Astrocyte of the spinal cord (primary cell): ENCODE data around the gene OSM.

Experiments used
- DNase-seq: peaks from one replicate; pipeline ENCODE4 v3.0.0; 2011; ENCODE audit warnings: low read depth, low spot score
- H3K4me3 ChIP-seq: 2 replicates; pipeline ENCODE4 v1.5.1; 2011; ENCODE audit warnings: low read depth, mild to moderate bottlenecking, low read length, moderate library complexity
- in situ Hi-C: cut with HindIII; loops from 2 replicates; pipeline ENCODE4 v1.10.0; 2017; ENCODE audit warnings: low sequenced_read_pairs
- TF ChIP-seq, protein P1 (sequence below): IDR thresholded peaks from 2 replicates; pipeline ENCODE4 v1.5.1; 2012; ENCODE audit warnings: low read depth, mild to moderate bottlenecking, low read length, inconsistent platforms

OSM gene

DNA sequence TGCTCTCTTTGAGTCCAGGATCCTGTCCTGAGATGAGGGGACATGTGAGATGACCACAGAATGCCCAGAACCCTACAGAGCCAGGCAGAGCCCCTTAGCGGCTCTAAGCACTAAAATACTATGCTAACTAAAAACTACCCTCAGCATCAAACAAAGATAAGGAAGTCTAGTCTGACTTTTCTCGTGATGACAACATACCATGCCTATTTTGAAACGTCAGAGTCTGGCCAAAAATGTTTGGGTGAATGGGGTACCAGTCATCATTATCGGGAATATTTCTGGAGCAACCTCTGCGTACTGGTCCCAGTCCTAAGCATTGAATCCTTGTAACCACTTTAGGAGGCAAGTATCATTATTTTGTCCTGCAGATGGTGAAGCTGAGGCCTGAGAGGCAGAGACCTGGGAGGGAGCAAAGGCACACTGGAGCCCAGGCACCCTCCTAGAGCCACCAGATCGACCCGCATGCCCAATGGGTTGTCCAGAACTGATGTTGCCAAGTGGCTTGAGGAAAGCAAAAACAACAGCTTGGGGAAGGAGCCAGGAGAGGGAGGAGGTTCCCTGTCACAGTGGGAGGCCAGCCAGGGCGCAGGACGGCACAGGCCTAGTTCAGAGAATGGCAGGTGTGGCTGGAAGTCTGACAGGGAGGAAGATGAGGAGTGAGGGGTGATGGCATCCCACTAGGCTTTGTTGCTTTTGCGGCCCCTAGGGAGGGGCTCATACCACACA lies 7.2 kb upstream of the OSM start:
- TF ChIP-seq, protein P1, sequence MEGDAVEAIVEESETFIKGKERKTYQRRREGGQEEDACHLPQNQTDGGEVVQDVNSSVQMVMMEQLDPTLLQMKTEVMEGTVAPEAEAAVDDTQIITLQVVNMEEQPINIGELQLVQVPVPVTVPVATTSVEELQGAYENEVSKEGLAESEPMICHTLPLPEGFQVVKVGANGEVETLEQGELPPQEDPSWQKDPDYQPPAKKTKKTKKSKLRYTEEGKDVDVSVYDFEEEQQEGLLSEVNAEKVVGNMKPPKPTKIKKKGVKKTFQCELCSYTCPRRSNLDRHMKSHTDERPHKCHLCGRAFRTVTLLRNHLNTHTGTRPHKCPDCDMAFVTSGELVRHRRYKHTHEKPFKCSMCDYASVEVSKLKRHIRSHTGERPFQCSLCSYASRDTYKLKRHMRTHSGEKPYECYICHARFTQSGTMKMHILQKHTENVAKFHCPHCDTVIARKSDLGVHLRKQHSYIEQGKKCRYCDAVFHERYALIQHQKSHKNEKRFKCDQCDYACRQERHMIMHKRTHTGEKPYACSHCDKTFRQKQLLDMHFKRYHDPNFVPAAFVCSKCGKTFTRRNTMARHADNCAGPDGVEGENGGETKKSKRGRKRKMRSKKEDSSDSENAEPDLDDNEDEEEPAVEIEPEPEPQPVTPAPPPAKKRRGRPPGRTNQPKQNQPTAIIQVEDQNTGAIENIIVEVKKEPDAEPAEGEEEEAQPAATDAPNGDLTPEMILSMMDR = no peak
- no peak overlapping the region for H3K4me3 ChIP-seq
- no peak for DNase-seq
- in situ Hi-C loops = no loop called here

DNA sequence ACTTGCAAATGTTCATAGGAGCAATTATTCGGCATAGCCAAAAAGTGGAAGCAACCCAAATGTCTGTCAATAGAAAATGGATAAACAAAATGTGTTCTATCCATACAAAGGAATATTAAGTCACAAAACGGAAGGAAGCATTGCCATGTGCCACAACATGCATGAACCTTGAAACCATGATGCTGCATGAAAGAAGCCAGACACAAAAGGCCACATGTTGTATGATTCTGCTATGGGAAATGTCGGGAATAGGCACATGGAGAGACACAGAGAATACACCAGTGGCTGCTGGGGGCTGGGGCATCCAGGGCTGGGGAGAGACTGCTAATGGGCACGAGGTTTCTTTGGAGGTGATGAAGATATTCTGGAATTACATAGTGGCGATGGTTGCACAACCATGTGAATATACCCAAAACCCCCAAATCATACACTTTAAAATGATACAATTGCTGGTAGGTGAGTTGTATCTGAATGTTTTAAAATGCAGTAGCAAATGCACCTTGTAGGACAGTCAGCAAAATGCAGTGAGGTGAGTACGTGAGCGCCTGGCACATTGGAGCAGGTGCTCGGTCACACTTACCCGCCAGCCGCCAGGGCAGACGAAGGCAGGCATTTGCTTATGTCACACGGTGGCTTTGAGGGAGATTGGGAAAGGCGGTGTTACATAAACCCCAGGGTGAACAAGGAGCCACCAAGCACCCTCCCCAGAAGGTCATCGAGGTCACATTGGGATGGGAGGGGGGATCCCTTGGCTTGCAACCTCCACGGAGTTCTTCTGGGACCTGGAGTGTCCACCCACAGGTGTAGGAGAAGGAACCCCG lies 6.3 kb upstream of the OSM start:
- TF ChIP-seq, protein P1 = no peak
- H3K4me3 ChIP-seq = no peak overlapping the region
- in situ Hi-C loops = no loop called here
- DNase-seq = no peak

DNA sequence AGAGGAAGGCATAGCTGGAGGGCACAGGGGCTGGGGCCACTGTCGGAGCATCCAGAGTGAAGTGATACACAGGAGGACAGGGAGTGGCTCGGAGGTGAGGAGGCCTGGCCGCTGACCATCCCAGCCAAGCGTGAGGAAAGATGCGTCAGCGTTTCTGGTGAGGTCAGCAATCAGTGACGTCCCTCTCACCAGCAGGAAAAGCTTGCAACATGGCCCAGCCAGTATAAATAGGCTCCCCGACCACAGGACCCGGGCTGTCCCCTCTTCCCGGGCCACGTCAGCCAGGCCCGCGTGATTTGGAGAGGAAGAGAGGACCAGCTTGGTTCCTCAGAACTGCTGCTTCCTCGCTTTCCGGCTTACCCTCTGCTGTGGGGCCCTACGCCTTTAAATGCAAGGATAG lies 4.2 kb upstream of the OSM start:
- peak; percentile 60 for DNase-seq
- in situ Hi-C loops = no loop called here
- TF ChIP-seq, protein P1 = no peak
- H3K4me3 ChIP-seq = no peak overlapping the region

DNA sequence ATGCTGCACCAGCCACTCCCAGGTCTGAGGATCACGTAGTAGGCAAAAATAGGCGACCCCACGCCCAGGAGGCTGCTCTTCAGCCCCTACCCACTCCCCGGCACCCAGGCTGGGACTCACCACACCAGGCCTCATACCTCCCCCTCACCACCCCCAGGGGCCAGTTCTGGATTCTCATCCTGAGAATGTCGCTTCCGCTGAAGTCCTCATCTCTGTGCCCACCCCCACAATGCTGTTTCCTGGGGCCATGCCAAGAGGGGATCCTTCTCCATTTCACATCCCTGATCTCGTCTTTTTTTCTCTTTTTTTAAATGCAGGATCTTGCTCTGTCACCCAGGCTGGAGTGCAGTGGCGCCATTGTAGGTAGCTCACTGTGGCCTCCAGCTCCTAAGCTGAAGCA lies 1.7 kb upstream of the OSM start:
- in situ Hi-C loops = no loop called here
- H3K4me3 ChIP-seq = no peak overlapping the region
- TF ChIP-seq, protein P1 = no peak
- no peak for DNase-seq

DNA sequence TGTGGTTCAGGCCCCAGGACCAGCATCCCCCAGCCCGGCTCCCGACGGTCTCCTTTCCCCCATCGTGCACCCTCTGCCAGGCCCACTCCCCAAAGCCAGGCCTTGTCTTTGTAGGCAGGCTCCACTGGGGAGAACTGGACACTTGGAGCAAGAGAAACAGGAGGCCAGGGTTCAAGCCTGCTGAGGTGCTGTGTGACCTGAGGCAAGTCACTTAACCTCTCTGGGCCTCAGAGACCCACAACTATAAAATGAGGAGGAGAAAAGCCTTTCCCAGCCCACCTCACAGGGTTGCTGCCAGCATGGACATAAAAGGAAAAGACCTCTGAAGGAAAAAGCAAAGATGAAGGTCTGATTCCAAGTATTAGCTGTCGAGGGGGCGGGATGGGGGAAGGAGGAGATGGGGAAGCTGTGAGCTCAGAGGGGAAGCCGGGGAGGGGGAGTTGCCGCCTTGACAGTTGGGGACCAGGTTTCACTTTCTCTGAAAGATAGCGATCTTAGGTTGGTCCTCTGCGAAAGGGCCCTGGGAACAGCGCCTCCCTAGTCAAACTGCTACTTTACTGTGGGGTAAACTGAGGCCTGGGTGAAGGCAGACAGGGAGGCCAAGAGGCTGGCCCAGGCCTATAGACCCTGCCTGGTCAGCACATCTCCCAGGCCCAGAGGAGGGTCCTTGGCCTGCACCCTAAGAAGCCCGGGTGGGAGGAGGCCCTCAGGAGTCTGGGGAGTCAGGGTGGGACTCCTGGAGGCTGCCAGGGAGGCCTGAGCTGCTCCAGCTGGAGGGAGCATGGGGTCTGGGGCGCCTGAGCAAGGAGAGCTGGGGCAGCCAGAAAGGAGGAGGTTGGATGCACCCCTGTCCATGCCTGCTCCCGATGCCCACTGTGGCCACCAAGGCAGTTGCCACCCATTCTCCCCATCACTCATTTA lies 991 bp upstream of the OSM start:
- TF ChIP-seq, protein P1 = no peak
- DNase-seq = no peak
- no peak overlapping the region for H3K4me3 ChIP-seq
- in situ Hi-C loops = no loop called here

DNA sequence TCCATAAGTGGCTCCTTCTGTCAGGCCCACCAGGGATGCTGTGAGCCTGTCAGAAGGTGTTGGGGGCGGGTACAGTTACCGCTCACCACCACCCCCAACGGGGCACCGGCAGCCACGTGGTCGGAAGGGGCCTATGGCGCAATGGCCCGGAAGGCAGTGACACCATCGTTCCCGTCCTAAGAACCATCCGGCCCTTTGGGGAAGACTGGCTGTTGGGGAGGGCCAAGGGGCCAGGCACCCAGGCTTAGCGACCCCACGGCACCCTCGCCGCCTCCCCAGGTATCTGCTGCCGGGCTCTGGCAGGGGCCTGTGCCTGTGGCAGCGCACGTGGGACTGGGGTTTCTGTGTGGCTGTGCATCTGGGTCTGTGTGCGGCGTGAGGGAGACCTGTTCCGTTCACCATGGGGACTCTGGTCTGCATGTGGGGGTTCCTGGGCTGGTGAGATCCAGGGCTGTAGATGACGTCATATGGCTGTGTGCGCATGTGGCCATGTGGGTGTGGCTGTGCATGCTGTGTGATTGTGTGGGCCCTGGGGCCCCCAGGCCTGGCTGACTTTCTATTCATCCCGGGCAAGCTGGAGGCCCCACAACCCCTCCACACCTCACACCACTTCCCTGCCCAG lies 717 bp downstream of the OSM start:
- TF ChIP-seq, protein P1 = no peak
- in situ Hi-C loops = no loop called here
- no peak for DNase-seq
- H3K4me3 ChIP-seq = no peak overlapping the region
